ENCODE results near the gene TSC1.

DNA sequence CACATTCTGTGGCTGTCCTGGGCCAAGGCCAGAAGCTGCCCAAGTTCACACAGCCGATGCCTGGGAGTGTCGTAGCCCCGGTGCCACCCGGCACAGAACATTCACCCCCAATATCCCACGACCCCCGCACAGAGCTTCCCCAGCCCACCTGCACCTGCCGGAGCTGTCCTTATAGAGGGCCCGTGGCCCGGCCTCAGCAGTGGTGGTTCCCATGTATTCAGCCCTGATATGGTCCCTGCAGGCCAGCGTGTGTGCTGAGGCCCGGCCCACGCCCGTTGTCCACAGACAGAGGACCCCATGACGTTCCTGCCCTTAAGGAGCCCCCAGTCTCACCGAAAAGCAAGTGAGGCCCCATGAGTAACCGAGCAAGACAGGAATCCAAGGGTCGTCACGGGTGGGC, 28.8 kb upstream of the TSC1 start:
- TF ChIP-seq, protein P1, sequence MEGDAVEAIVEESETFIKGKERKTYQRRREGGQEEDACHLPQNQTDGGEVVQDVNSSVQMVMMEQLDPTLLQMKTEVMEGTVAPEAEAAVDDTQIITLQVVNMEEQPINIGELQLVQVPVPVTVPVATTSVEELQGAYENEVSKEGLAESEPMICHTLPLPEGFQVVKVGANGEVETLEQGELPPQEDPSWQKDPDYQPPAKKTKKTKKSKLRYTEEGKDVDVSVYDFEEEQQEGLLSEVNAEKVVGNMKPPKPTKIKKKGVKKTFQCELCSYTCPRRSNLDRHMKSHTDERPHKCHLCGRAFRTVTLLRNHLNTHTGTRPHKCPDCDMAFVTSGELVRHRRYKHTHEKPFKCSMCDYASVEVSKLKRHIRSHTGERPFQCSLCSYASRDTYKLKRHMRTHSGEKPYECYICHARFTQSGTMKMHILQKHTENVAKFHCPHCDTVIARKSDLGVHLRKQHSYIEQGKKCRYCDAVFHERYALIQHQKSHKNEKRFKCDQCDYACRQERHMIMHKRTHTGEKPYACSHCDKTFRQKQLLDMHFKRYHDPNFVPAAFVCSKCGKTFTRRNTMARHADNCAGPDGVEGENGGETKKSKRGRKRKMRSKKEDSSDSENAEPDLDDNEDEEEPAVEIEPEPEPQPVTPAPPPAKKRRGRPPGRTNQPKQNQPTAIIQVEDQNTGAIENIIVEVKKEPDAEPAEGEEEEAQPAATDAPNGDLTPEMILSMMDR (IDR thresholded peaks at IDR 0.05; ENCODE audit: insufficient read depth, low read length, poor library complexity, severe bottlenecking), result no peak
- no peak for TF ChIP-seq EZH2phosphoT487 (conservative IDR thresholded peaks at IDR 0.05; ENCODE audit: low read length)
